Keratinocyte (primary cell): ENCODE data around the gene HSBP1L1.

Experiments used
- EZH2 ChIP-seq: IDR thresholded peaks from one replicate; pipeline ENCODE4 v1.6.1; 2012; ENCODE audit warnings: inconsistent platforms, mild to moderate bottlenecking, low read length, moderate library complexity
- TF ChIP-seq, protein P1 (sequence below), 3 experiments: IDR thresholded peaks in 1 of 3; conservative IDR thresholded peaks in 1 of 3; optimal IDR thresholded peaks in 1 of 3; 2 replicates in 2 of 3; 3 replicates in 1 of 3; pipeline versions ENCODE3 to v1.5.1; 2011; ENCODE audit warnings: low read length in 3 of 3, mild to moderate bottlenecking in 3 of 3, moderate library complexity in 2 of 3, control low read depth in 1 of 3, inconsistent platforms in 1 of 3; ENCODE audit not compliant: insufficient read depth in 2 of 3; ENCODE audit errors: extremely low read depth in 1 of 3

DNA sequence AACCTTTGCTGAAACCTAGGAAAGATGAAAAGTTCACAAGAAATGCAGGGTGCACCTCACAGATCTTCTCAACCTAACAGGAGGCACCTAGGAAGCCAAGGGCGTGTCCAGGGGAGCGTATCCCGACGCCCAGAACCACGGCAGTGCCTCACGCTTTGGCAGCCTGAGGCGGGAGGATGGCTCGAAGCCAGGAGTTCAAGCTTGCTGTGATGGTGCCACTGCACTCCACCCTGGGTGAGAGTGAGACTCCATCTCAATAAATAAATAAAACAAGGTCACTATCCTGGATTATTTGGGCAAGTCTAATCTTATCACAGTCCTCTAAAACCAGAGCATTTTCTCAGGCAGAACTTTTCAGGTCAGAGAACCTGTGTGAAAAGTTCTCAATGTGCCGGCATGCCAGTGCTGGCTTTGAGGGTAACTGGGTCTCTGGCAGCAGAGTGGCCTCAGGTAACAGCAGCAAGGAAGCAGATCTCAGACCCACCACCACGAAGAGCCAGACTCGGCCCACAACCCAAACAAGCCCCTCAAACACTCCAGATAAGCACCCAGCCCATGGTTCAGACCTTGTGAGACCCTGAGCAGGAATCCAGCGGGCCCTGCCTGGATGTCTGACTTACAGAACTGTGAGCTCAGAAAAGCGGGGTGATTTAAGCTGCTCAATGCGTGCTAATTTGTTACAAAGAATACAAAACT lies 11.7 kb downstream of the HSBP1L1 start:
- TF ChIP-seq, protein P1, sequence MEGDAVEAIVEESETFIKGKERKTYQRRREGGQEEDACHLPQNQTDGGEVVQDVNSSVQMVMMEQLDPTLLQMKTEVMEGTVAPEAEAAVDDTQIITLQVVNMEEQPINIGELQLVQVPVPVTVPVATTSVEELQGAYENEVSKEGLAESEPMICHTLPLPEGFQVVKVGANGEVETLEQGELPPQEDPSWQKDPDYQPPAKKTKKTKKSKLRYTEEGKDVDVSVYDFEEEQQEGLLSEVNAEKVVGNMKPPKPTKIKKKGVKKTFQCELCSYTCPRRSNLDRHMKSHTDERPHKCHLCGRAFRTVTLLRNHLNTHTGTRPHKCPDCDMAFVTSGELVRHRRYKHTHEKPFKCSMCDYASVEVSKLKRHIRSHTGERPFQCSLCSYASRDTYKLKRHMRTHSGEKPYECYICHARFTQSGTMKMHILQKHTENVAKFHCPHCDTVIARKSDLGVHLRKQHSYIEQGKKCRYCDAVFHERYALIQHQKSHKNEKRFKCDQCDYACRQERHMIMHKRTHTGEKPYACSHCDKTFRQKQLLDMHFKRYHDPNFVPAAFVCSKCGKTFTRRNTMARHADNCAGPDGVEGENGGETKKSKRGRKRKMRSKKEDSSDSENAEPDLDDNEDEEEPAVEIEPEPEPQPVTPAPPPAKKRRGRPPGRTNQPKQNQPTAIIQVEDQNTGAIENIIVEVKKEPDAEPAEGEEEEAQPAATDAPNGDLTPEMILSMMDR (optimal IDR thresholded peaks at IDR 0.05 in 1 of 3, IDR thresholded peaks at IDR 0.05 in 1 of 3, conservative IDR thresholded peaks at IDR 0.05 in 1 of 3; ENCODE audit: extremely low read depth in 1 of 3, insufficient read depth in 2 of 3, low read length in 3 of 3) = no peak
- TF ChIP-seq EZH2 = no peak
